ENCODE results near the gene TBXAS1.

DNA sequence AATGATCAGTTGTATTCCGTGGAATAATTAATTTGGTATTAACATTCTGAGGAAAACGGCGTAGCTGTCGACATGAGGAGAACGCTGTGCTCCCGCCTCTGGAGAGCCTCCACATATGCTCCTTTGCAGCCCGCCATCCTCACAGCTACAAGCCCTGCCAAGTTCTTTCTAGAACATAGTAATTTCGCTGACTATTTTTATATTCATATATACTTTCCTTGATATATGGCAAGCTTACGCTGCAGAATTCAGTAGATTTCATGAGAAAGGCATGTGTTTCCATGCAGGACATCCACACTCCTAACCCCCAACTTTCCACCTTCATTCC is 45.2 kb downstream of the TBXAS1 start:
- TF ChIP-seq, protein P1, sequence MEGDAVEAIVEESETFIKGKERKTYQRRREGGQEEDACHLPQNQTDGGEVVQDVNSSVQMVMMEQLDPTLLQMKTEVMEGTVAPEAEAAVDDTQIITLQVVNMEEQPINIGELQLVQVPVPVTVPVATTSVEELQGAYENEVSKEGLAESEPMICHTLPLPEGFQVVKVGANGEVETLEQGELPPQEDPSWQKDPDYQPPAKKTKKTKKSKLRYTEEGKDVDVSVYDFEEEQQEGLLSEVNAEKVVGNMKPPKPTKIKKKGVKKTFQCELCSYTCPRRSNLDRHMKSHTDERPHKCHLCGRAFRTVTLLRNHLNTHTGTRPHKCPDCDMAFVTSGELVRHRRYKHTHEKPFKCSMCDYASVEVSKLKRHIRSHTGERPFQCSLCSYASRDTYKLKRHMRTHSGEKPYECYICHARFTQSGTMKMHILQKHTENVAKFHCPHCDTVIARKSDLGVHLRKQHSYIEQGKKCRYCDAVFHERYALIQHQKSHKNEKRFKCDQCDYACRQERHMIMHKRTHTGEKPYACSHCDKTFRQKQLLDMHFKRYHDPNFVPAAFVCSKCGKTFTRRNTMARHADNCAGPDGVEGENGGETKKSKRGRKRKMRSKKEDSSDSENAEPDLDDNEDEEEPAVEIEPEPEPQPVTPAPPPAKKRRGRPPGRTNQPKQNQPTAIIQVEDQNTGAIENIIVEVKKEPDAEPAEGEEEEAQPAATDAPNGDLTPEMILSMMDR (conservative IDR thresholded peaks at IDR 0.05) = no peak
- no peak for TF ChIP-seq ZFX (IDR thresholded peaks at IDR 0.05)
